HG03060 (cell line): ENCODE measurements around the gene VSTM2B.

Source experiments
- ATAC-seq: cut with Tn5 transposase; IDR thresholded peaks from one replicate; pipeline ENCODE4 v1.9.1; 2021; ENCODE audit warnings: low read depth, moderate number of reproducible peaks; ENCODE audit not compliant: unreplicated experiment

The VSTM2B gene

GRCh38 chr19:29514525-29515232 lies 11.1 kb upstream of the VSTM2B start:
- no peak for ATAC-seq

GRCh38 chr19:29515233-29515619 lies 10.6 kb upstream of the VSTM2B start:
- no peak for ATAC-seq

GRCh38 chr19:29515706-29516357 lies 10.0 kb upstream of the VSTM2B start:
- no peak for ATAC-seq

GRCh38 chr19:29516358-29516725 lies 9.5 kb upstream of the VSTM2B start:
- ATAC-seq = no peak

- no peak for ATAC-seq
Measured at GRCh38 chr19:29516821-29517395, 8.9 kb upstream of the VSTM2B start.

- ATAC-seq = no peak
Measured at GRCh38 chr19:29517412-29517811, 8.4 kb upstream of the VSTM2B start.

- no peak for ATAC-seq
Measured at GRCh38 chr19:29517946-29518345, 7.8 kb upstream of the VSTM2B start.

- no peak for ATAC-seq
Measured at GRCh38 chr19:29519146-29519545, 6.6 kb upstream of the VSTM2B start.

- no peak for ATAC-seq
Measured at GRCh38 chr19:29519931-29520330, 5.9 kb upstream of the VSTM2B start.

GRCh38 chr19:29520390-29520789 lies 5.4 kb upstream of the VSTM2B start:
- no peak for ATAC-seq

- no peak for ATAC-seq
Measured at GRCh38 chr19:29521291-29522075, 4.3 kb upstream of the VSTM2B start.

- ATAC-seq = no peak
Measured at GRCh38 chr19:29523568-29523967, 2.2 kb upstream of the VSTM2B start.

- ATAC-seq = no peak
Measured at GRCh38 chr19:29524201-29524911, 1.4 kb upstream of the VSTM2B start.

GRCh38 chr19:29524912-29525831 lies 622 bp upstream of the VSTM2B start:
- no peak for ATAC-seq

GRCh38 chr19:29526730-29527499 lies 1.1 kb downstream of the VSTM2B start:
- no peak for ATAC-seq

GRCh38 chr19:29527500-29528328 lies 1.9 kb downstream of the VSTM2B start:
- no peak for ATAC-seq

GRCh38 chr19:29528350-29528945 lies 2.7 kb downstream of the VSTM2B start:
- ATAC-seq = no peak
